ENCODE data around the gene PPP2CA.

Gene PPP2CA

DNA sequence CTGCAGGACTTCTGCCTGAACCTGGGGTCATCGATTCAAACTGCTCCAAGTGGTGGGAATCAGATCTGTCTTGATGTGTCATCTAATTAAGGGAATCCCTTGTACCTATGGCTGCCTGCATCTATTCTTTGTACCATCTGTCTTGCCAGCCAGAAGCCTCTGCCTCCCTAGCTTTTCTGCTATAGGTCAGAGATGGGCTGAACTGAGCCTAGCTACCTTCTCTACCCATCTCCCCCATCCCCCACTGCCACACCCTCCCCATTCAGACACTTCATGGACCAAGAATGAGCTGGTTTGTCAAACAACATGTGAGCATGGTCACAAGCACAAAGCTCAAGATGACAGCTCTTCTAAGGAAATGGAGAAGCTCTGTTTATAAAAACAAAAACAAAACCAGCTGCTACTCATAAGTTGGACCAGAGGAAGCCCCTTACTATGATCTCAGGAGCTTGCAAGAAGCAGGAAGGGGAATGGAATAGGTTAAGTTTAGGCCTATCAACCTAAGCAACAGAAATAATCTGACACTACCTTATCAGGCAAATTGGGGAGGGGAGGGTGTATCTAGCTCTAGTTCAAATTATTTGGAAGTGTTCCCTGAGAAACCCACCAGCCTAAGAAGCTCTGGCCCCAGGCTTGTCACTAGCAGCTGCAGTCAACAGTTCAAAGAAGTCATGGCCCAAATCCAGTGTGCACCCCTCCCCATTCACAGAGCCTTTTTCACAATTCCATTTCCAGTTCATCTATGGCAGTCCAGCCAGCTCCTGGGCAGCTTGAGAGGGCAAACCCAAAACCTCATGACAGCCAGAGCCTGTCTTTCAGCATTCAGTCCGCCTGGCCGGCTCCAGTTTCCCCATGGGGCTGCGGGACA lies 79.0 kb downstream of the PPP2CA start:
- no peak for DNase-seq

- DNase-seq: peak; percentile 84
Observed at GRCh38 chr5:134145779-134146581, 79.9 kb downstream of the PPP2CA start.

GRCh38 chr5:134145041-134145757 lies 80.7 kb downstream of the PPP2CA start:
- DNase-seq: no peak
